Heart left ventricle (tissue), 13 donors: ENCODE measurements around the gene WWOX.

Source experiments
- CTCF ChIP-seq, 12 donors: fragments of 200-600 bp; sonication (generic) in 4 of 12; IDR thresholded peaks; one replicate each; pipeline versions ENCODE4 v1.5.0 to v1.8.0; 2018 to 2022; ENCODE audit warnings: antibody characterized with exemption in 12 of 12, mild to moderate bottlenecking in 5 of 12
- POLR2A ChIP-seq, 2 donors: fragments of 450-650 bp; IDR thresholded peaks; one replicate each; pipeline ENCODE4 v1.6.1; 2017; ENCODE audit warnings: antibody characterized with exemption in 2 of 2, mild to moderate bottlenecking in 2 of 2, moderate library complexity in 2 of 2
- donor health status: ischemic (EF 13 %, LVEDD 7.1; RV severe dilation, severe dysfunction).
- donor health status: DM: no; HTN: yes; CAD: no.
- donor health status: DM: no; HTN: no; CAD: no.
- donor health status: ischemic (EF 25% LVEDD 6.9; RV normal size, moderate dysfunction).
- donor health status: ischemic (EF 25% LVEDD 5.7; RV mildly dilated, moderate dysfunction).
- donor health status: ischemic (EF 35%, LVEDD 5.7; RV mildly dilated, moderate dysfunction).
- donor health status: nonischemic (EF 11% LVEDD 7.7; RV severe dilation, severe dysfunction).
- donor health status: DM: yes; HTN: yes; CAD: no.
- donor health status: PGD.
- donor health status: ischemic (EF 29% LVEDD 5.4; RV normal size, mild dysfunction).
- donor health status: nonischemic (EF 23%, LVEDD 6.1; RV moderate dilation, normal function).

GRCh38 chr16:79055251-79055970 is 956.0 kb downstream of the WWOX start:
- TF ChIP-seq CTCF (IDR thresholded peaks at IDR 0.05) (no peak), POLR2A (IDR thresholded peaks at IDR 0.05) (no peak)
